Panc1 (cell line): ENCODE results near the gene IBA57. TPM values are rescaled to one million over a fixed set of nuclear protein-coding genes. Genes with fewer than 3 reads are reported as not detected.

Source experiments
- ATAC-seq: fragments of 200-7000 bp; cut with Tn5 transposase; 2 replicates; pipeline ENCODE4 v1.9.1; 2020; ENCODE audit warnings: mild to moderate bottlenecking, moderate library complexity
- BruUV-seq: library from RNA; stranded (reverse); fragments of 400-500 nt; replicated peaks from 2 replicates; lab custom pipeline; 2021; lab: Mats Ljungman, UMichigan
- CTCF ChIA-PET: fragments of 300-600 bp; sonication (Branson Sonifier 250); formaldehyde crosslinking; loops from one replicate; lab custom pipeline; 2022; ENCODE audit warnings: antibody characterized with exemption; lab: Charles Lee
- POLR2A ChIA-PET: fragments of 300-600 bp; sonication (Branson Sonifier 250); formaldehyde crosslinking; loops from one replicate; lab custom pipeline; 2022; ENCODE audit warnings: antibody characterized with exemption; lab: Charles Lee
- DNase-seq: peaks from one replicate; pipeline ENCODE4 v3.0.0-alpha.2; 2010; ENCODE audit warnings: low read depth, low spot score
- H3K27ac ChIP-seq: 2 replicates; pipeline ENCODE4 v1.5.1; 2011; ENCODE audit warnings: mild to moderate bottlenecking, low read length, inconsistent platforms
- H3K27me3 ChIP-seq: fragments of 200-500 bp; sonication (Bioruptor generic); 2 replicates; pipeline ENCODE4 v1.6.0; 2014; ENCODE audit warnings: low read length, inconsistent platforms; ENCODE audit not compliant: control insufficient read depth, insufficient read depth
- H3K36me3 ChIP-seq: fragments of 200-500 bp; sonication (Bioruptor generic); 2 replicates; pipeline ENCODE4 v1.5.1; 2014; ENCODE audit warnings: inconsistent platforms, mild to moderate bottlenecking, low read length, moderate library complexity; ENCODE audit not compliant: control insufficient read depth, insufficient read depth
- H3K4me1 ChIP-seq: 2 replicates; pipeline ENCODE4 v1.5.1; 2011; ENCODE audit warnings: inconsistent platforms, mild to moderate bottlenecking, low read length, moderate library complexity; ENCODE audit not compliant: control insufficient read depth, insufficient read depth
- H3K4me3 ChIP-seq, 2 experiments: 2 replicates each; pipeline ENCODE4 v1.5.1; 2011 to 2012; ENCODE audit warnings: low read depth in 2 of 2, low read length in 2 of 2, mild to moderate bottlenecking in 2 of 2, inconsistent platforms in 1 of 2, moderate library complexity in 1 of 2
- H3K9me3 ChIP-seq: fragments of 200-500 bp; sonication (Bioruptor generic); 2 replicates; pipeline ENCODE4 v1.5.1; 2014; ENCODE audit warnings: low read depth, mild to moderate bottlenecking, inconsistent platforms, low read length, moderate library complexity; ENCODE audit not compliant: control insufficient read depth, insufficient read depth
- CTCF ChIP-seq: fragments of 450-650 bp; IDR thresholded peaks from 2 replicates; pipeline ENCODE4 v1.5.1; 2017; ENCODE audit warnings: mild to moderate bottlenecking
- POLR2AphosphoS5 ChIP-seq: IDR thresholded peaks from 2 replicates; pipeline ENCODE4 v1.6.1; 2012; ENCODE audit warnings: mild to moderate bottlenecking, low read depth, low read length, moderate library complexity
- REST ChIP-seq, 2 experiments: IDR thresholded peaks; 2 replicates each; pipeline ENCODE4 v1.6.1; 2011 to 2012; ENCODE audit warnings: low read depth in 2 of 2, control low read depth in 1 of 2, low read length in 1 of 2, mild to moderate bottlenecking in 1 of 2, moderate library complexity in 1 of 2; ENCODE audit not compliant: insufficient read depth in 1 of 2
- SIN3A ChIP-seq: IDR thresholded peaks from 2 replicates; pipeline ENCODE4 v1.6.1; 2012; ENCODE audit warnings: low read depth, mild to moderate bottlenecking, low read length, moderate library complexity, borderline replicate concordance; ENCODE audit not compliant: insufficient read depth
- TCF7L2 ChIP-seq: IDR thresholded peaks from 2 replicates; pipeline ENCODE4 v1.6.1; 2011; ENCODE audit warnings: mild to moderate bottlenecking, low read depth, low read length, inconsistent platforms
- in situ Hi-C: cut with HindIII; loops from 2 replicates; pipeline ENCODE4 v1.10.0; 2016; ENCODE audit warnings: low sequenced_read_pairs, low pct_unique_long_range_greater_than_20kb
- intact Hi-C: fragments of 100-400 bp; cut with micrococcal nuclease; formaldehyde crosslinking; loops from one replicate; pipeline ENCODE4 v1.10.0; 2022; ENCODE audit not compliant: unreplicated experiment
- total RNA-seq: library from RNA; stranded (reverse); gene quantifications from one replicate; pipeline ENCODE4 v1.2.1, GENCODE V29; 2021; ENCODE audit not compliant: unreplicated experiment

IBA57 gene
- total RNA-seq, 1 experiment from 2014 or later: 11.3 TPM

DNA sequence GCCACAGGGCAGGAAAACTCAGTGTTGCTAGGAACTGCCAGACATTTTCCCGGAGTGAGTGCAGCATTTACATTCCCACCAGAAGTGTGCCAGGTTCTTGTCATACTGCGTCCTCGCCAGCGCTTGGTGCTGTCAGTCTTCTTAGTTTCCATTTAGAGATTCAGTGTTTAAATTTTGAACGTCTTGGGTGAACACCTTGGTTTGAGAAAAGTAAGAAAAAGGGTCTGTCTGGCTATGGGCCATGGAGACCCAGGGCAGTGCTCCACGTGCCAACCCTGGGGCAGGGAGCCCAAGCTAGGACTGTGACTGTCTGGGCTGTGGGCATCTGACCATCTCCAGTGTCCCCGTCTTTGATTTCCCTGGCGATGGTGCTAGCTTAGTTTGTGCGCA is 16.0 kb downstream of the IBA57 start:
- Histone ChIP-seq H3K27ac (no peak overlapping the region), H3K36me3 (no peaks in the 10 kb centered on the region), H3K4me3 (no peak overlapping the region), H3K27me3 (no peaks in the 10 kb centered on the region), H3K4me1 (no peaks in the 10 kb centered on the region), H3K9me3 (no peaks in the 10 kb centered on the region)
- CTCF ChIA-PET: no interaction called here
- intact Hi-C loops (no loop called here), in situ Hi-C loops (no loop called here)
- TF ChIP-seq REST (IDR thresholded peaks at IDR 0.05; ENCODE audit: insufficient read depth in 1 of 2, low read depth in 2 of 2, low read length in 1 of 2): no peak
- no peak for TF ChIP-seq CTCF
- ATAC-seq (no peak), DNase-seq (no peak)
- BruUV-seq: no TSS peak
- POLR2A ChIA-PET: no interaction called here

DNA sequence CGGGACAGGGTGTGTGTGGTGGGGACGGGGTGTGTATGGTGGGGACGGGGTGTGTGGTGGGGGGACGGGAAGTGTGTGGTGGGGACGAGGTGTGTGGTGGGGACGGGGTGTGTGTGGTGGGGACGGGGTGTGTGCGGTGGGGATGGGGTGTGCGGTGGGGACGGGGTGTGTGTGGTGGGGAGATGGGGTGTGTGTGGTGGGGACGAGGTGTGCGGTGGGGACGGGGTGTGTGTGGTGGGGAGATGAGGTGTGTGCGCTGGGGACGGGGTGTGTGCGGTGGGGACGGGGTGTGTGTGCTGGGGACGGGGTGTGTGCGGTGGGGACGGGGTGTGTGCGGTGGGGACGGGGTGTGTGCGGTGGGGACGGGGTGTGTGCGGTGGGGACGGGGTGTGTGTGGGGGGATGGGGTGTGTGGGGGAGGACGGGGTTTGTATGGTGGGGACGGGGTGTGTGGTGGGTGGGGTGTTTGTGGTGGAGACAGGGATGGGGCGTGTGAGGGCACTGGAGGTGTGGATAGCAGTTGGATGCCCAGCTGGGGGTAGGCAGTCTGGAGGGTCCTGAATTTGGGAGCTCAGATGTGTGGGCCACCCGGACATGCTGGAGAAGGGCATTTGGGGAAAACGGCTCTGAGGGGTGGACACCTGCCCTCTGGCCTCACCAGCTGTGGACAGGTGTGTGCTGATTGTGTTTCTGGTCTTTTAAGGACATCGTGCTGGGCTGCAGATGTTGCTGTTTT is 16.9 kb downstream of the IBA57 start:
- ChIA-PET CTCF (no interaction called here), POLR2A (no interaction called here)
- Histone ChIP-seq H3K27me3 (no peaks in the 10 kb centered on the region), H3K4me3 (no peak overlapping the region), H3K9me3 (no peaks in the 10 kb centered on the region), H3K27ac (no peak overlapping the region), H3K36me3 (no peaks in the 10 kb centered on the region), H3K4me1 (no peaks in the 10 kb centered on the region)
- intact Hi-C loops (no loop called here), in situ Hi-C loops (no loop called here)
- TF ChIP-seq POLR2AphosphoS5: no peak
- TF ChIP-seq SIN3A: no peak
- no peak for TF ChIP-seq TCF7L2
- TF ChIP-seq CTCF: no peak
- no peak for TF ChIP-seq REST (IDR thresholded peaks at IDR 0.05; ENCODE audit: insufficient read depth in 1 of 2, low read depth in 2 of 2, low read length in 1 of 2)
- BruUV-seq: no TSS peak
- ATAC-seq: no peak
- DNase-seq: no peak
